GM19467 (cell line): ENCODE measurements around the gene RDH16.
"Not testable (repeated sequence)": the region's sequence is repeated elsewhere in the genome, so short reads cannot be mapped to it uniquely, and the experiment has no call there.

Experiments used
- ATAC-seq: cut with Tn5 transposase; IDR thresholded peaks from one replicate; pipeline ENCODE4 v1.9.1; 2021; ENCODE audit warnings: mild to moderate bottlenecking, moderate library complexity; ENCODE audit not compliant: unreplicated experiment

The RDH16 gene

GRCh38 chr12:56954958-56955355, 2.5 kb downstream of the RDH16 start:
- ATAC-seq = no peak

- ATAC-seq = no peak
These were observed 3.1 kb downstream of the RDH16 start for GRCh38 chr12:56954057-56954957.

GRCh38 chr12:56953314-56953713, 4.1 kb downstream of the RDH16 start:
- no peak for ATAC-seq

- no peak for ATAC-seq
These were observed 5.6 kb downstream of the RDH16 start for GRCh38 chr12:56951582-56952339.

- ATAC-seq = no peak
These were observed 8.5 kb downstream of the RDH16 start for GRCh38 chr12:56948881-56949280.

GRCh38 chr12:56948457-56948777, 9.0 kb downstream of the RDH16 start:
- no peak for ATAC-seq

- ATAC-seq = no peak
These were observed 9.6 kb downstream of the RDH16 start for GRCh38 chr12:56947633-56948456.

GRCh38 chr12:56943878-56944277, 13.5 kb downstream of the RDH16 start:
- ATAC-seq = no peak

- not testable (repeated sequence) for ATAC-seq
These were observed 14.0 kb downstream of the RDH16 start for GRCh38 chr12:56943374-56943773.

GRCh38 chr12:56941299-56942017, 15.9 kb downstream of the RDH16 start:
- ATAC-seq = no peak

GRCh38 chr12:56940942-56941298, 16.5 kb downstream of the RDH16 start:
- ATAC-seq = not testable (repeated sequence)

GRCh38 chr12:56935752-56936151, 21.7 kb downstream of the RDH16 start:
- ATAC-seq = no peak

GRCh38 chr12:56935157-56935556, 22.3 kb downstream of the RDH16 start:
- no peak for ATAC-seq

- no peak for ATAC-seq
These were observed 23.4 kb downstream of the RDH16 start, which contains the start of gene SDR9C7 for GRCh38 chr12:56933826-56934625. Gene SDR9C7 (minus strand): TSS chr12:56934408. CDS start chr12:56934261, 147 bp downstream.

- ATAC-seq = no peak
These were observed 24.5 kb downstream of the RDH16 start for GRCh38 chr12:56932867-56933266.

GRCh38 chr12:56932146-56932545, 25.3 kb downstream of the RDH16 start:
- ATAC-seq = no peak

GRCh38 chr12:56931474-56931978, 25.9 kb downstream of the RDH16 start:
- ATAC-seq = no peak

- no peak for ATAC-seq
These were observed 27.2 kb downstream of the RDH16 start for GRCh38 chr12:56930241-56930640.

GRCh38 chr12:56929780-56930179, 27.6 kb downstream of the RDH16 start:
- ATAC-seq = no peak

GRCh38 chr12:56928262-56928661, 29.1 kb downstream of the RDH16 start:
- no peak for ATAC-seq
